AG09309 (cell line): ENCODE results near the gene EEA1.
"Not testable (repeated sequence)": the region's sequence is repeated elsewhere in the genome, so short reads cannot be mapped to it uniquely, and the experiment has no call there.

Experiments used
- DNase-seq: peaks from one replicate; pipeline ENCODE4 v3.0.0-alpha.2; 2010; ENCODE audit warnings: low read depth
- H3K4me3 ChIP-seq: 2 replicates; pipeline ENCODE4 v1.5.1; 2011; ENCODE audit warnings: mild to moderate bottlenecking, low read depth, low read length, moderate library complexity; ENCODE audit not compliant: control insufficient read depth
- CTCF ChIP-seq: IDR thresholded peaks from 2 replicates; pipeline ENCODE4 v1.5.1; 2011; ENCODE audit warnings: mild to moderate bottlenecking, low read depth, low read length, inconsistent platforms; ENCODE audit not compliant: insufficient read depth, control insufficient read depth; ENCODE audit errors: missing control alignments

Gene EEA1

GRCh38 chr12:92810370-92810769, 118.7 kb downstream of the EEA1 start:
- TF ChIP-seq CTCF: no peak
- DNase-seq: no peak
- H3K4me3 ChIP-seq: no peak overlapping the region

DNA sequence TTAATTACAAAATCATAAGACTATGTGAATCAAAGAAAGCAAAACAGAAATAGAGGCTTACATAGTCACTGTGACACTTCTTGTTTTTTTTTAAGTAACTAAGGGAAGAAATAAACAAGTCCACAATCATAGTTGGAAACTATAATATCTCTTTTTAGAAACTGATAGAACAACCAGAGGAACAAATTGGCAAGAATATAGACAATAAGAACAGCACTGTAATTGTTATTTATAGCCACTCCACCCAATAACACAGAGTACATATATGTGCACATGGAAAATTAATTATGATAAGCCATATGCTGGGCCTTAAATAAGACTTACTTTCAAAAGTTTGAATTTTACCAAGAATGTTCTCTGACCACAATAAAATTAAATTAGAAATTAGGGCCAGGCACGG, 125.2 kb downstream of the EEA1 start:
- H3K4me3 ChIP-seq: no peak overlapping the region
- no peak for DNase-seq
- TF ChIP-seq CTCF: no peak

DNA sequence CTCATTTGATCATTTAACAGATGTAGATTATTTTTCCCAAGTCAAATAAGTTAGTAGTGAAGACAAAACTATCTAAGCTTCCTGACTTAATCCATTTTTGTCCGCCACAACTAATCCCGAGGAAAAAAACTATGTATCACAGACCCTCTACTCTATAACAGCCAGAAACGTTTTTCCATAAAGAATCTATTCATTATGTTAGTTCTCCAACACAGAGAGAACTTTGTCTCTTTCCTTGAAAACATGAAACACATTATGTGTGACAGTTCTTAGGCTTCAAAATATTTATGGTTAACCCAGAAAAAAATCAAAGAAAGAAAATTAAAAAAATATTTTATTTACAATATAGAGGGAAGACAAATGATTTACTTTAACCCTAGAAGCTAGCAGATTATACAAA, 126.2 kb downstream of the EEA1 start:
- H3K4me3 ChIP-seq: no peak overlapping the region
- no peak for TF ChIP-seq CTCF
- no peak for DNase-seq

DNA sequence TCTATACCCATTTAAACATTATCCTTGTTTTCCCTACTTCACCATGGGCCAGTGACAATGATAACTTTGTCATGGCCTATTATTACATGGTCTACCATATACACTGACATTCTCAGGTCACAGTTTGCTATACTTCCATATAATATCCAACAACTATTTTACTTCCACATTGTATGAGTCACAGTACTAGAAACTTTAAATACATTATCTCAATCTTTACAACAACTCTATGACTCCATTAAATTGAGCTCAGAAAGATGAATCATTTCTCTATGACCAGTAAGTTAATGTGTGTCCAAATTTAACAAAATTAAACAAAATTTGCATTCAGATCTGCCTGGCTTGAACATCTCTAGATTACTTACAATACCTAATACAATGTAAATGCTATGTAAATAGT, 132.4 kb downstream of the EEA1 start:
- DNase-seq: no peak
- H3K4me3 ChIP-seq: no peak overlapping the region
- TF ChIP-seq CTCF: no peak

DNA sequence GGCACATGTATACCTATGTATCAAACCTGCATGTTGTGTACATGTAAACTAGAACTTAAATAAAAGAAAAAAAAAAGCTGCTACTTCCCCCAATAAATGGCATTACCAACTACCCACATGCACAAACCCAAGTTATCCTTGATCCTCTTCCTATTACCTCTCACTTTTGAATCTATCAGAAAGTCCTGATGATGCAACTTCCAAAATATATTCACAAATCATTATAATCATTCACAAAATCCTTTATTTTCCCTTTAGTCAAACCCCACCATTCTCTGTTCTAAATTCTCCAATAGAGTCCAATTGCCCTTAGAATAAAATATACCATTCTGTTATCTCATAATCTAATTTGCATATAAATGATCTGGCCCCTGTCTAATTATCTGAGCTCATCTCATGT, 134.3 kb downstream of the EEA1 start:
- DNase-seq: no peak
- H3K4me3 ChIP-seq: no peak overlapping the region
- TF ChIP-seq CTCF: no peak

- H3K4me3 ChIP-seq, DNase-seq: not testable (repeated sequence)
These were observed 134.7 kb downstream of the EEA1 start for GRCh38 chr12:92794356-92794755.

DNA sequence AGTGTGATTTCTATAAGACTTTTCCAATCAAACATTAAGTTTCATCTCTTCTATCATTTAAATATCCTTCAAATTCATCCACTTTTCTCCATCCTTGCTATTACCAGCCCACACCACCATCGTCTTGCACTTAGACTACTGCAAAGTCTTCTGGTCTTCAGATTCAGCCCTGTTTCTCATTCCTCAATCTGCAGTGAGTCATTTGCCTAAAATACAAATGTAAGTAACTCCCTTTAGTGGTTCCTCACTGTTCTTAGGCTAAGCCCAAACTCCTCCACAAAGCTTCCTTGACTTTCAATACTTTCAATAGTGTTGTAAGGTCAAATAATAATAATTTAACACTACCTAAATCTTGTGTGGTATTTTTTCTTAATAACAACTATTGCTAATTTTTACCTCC, 143.1 kb downstream of the EEA1 start:
- TF ChIP-seq CTCF: no peak
- H3K4me3 ChIP-seq: no peak overlapping the region
- DNase-seq: no peak

DNA sequence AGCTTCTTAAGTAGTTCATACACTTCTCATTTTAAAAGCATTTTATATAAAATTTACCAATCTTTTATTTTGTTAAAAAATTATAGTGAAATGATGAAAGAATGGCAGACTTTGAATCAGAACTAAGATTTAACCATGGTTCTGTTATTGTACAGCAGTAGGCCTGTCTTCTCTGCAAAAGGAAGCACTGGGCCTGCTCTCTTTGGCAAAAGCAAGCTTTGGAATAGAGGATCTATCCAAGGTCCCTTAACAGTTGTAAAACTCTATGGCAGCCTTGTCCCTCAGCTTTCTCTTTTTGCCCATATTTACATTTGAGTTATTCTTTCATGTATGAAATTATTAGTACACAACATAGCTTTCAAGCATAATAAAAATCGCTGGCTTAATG, 143.5 kb downstream of the EEA1 start:
- DNase-seq: no peak
- H3K4me3 ChIP-seq: no peak overlapping the region
- TF ChIP-seq CTCF: no peak
